Esophagus squamous epithelium (tissue), 4 donors: ENCODE measurements around the gene PSTPIP2.

Experiments used
- POLR2A ChIP-seq, 4 donors: fragments of 450-650 bp; IDR thresholded peaks; one replicate each; pipeline ENCODE4 v1.6.1; 2017; ENCODE audit warnings: antibody characterized with exemption in 4 of 4, mild to moderate bottlenecking in 4 of 4, moderate library complexity in 3 of 4
- TF ChIP-seq, protein P1 (sequence below), 6 experiments: fragments of 450-650 bp in 4 of 6; fragments of 200-600 bp in 2 of 6; sonication (generic) in 2 of 6; IDR thresholded peaks; one replicate each; pipeline ENCODE4 v1.5.1; 2016 to 2019; ENCODE audit warnings: antibody characterized with exemption in 6 of 6, mild to moderate bottlenecking in 4 of 6, moderate library complexity in 4 of 6

DNA sequence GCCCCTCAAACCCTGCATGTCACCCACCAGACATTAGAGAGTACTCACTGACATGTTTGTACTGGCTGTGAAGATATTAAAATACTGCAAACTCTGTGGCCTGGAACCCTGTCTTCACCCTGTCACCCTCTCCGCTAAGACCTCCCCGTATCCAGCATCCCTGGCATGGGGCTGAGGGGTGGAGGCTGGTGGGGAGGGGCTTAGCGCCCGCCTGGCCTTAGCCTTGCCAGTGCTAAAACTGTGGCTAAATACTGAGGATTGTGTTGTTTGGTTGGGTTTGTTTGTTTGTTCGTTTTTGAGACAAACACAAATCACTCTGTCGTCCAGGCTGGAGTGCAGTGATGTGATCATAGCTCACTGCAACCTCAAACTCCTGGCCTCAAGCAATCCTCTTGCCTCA, 1.8 kb downstream of the PSTPIP2 start:
- TF ChIP-seq, protein P1, sequence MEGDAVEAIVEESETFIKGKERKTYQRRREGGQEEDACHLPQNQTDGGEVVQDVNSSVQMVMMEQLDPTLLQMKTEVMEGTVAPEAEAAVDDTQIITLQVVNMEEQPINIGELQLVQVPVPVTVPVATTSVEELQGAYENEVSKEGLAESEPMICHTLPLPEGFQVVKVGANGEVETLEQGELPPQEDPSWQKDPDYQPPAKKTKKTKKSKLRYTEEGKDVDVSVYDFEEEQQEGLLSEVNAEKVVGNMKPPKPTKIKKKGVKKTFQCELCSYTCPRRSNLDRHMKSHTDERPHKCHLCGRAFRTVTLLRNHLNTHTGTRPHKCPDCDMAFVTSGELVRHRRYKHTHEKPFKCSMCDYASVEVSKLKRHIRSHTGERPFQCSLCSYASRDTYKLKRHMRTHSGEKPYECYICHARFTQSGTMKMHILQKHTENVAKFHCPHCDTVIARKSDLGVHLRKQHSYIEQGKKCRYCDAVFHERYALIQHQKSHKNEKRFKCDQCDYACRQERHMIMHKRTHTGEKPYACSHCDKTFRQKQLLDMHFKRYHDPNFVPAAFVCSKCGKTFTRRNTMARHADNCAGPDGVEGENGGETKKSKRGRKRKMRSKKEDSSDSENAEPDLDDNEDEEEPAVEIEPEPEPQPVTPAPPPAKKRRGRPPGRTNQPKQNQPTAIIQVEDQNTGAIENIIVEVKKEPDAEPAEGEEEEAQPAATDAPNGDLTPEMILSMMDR (IDR thresholded peaks at IDR 0.05), result no peak
- TF ChIP-seq POLR2A (IDR thresholded peaks at IDR 0.05), result no peak
